NB4 (cell line): ENCODE measurements around the gene ABCB4.

ENCODE experiments used
- CTCF ChIP-seq: IDR thresholded peaks from one replicate; pipeline ENCODE4 v1.5.1; 2012; ENCODE audit warnings: low read depth, low read length
- MAX ChIP-seq: IDR thresholded peaks from 2 replicates; pipeline ENCODE4 v1.6.1; 2011; ENCODE audit warnings: low read depth, low read length
- MYC ChIP-seq: IDR thresholded peaks from 2 replicates; pipeline ENCODE4 v1.6.1; 2011; ENCODE audit warnings: low read depth, low read length
- POLR2A ChIP-seq: IDR thresholded peaks from 2 replicates; pipeline ENCODE4 v1.6.1; 2011; ENCODE audit warnings: mild to moderate bottlenecking; ENCODE audit not compliant: insufficient read length; ENCODE audit errors: extremely low read depth

GRCh38 chr7:87427288-87427687, 48.2 kb downstream of the ABCB4 start:
- no peak for TF ChIP-seq CTCF
- no peak for TF ChIP-seq POLR2A
- no peak for TF ChIP-seq MAX
- TF ChIP-seq MYC, result no peak
